Keratinocyte (primary cell): ENCODE data around the gene FUT8.

Experiments
- EZH2 ChIP-seq: IDR thresholded peaks from one replicate; pipeline ENCODE4 v1.6.1; 2012; ENCODE audit warnings: inconsistent platforms, mild to moderate bottlenecking, low read length, moderate library complexity
- TF ChIP-seq, protein P1 (sequence below), 3 experiments: IDR thresholded peaks in 1 of 3; conservative IDR thresholded peaks in 1 of 3; optimal IDR thresholded peaks in 1 of 3; 2 replicates in 2 of 3; 3 replicates in 1 of 3; pipeline versions ENCODE3 to v1.5.1; 2011; ENCODE audit warnings: low read length in 3 of 3, mild to moderate bottlenecking in 3 of 3, moderate library complexity in 2 of 3, control low read depth in 1 of 3, inconsistent platforms in 1 of 3; ENCODE audit not compliant: insufficient read depth in 2 of 3; ENCODE audit errors: extremely low read depth in 1 of 3

DNA sequence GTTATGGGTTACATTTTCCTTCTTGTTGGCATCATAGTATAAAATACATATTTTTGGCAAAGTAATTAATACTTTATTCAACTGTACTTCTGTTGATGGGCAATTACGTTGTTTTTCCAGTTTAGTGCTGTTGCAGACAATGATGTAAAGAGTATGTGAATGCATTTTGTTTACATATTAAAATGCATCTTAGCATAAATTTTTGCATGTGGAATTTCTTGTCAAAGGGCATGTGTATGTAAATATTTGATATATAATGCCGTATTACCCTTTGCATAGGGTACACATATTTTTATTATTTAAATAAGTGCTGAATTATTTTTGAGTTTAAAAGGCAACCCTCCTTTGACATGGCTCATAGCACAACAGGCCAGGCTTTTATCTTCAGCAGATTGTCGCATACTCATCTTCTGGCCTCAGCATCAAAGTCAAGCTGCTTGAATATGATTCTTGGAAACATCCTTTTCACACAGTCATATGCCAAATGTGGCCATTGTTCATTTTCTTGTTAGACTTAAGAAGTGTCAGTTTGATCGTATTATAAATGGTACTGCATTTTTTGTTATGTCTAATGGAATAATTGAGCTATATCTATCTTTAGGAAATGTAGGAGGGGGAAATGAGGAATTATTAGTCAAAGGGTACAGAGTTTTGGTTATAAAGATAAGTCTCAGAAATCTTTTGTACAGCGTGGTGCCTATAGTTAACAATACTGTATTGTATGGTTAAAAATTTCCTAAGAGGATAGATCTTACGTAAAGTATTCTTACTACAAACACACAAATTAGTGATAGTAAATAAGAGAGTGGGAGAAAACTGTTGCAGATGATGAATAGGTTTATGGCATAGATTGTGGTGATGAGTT is 138.5 kb downstream of the FUT8 start:
- TF ChIP-seq EZH2: no peak
- TF ChIP-seq, protein P1, sequence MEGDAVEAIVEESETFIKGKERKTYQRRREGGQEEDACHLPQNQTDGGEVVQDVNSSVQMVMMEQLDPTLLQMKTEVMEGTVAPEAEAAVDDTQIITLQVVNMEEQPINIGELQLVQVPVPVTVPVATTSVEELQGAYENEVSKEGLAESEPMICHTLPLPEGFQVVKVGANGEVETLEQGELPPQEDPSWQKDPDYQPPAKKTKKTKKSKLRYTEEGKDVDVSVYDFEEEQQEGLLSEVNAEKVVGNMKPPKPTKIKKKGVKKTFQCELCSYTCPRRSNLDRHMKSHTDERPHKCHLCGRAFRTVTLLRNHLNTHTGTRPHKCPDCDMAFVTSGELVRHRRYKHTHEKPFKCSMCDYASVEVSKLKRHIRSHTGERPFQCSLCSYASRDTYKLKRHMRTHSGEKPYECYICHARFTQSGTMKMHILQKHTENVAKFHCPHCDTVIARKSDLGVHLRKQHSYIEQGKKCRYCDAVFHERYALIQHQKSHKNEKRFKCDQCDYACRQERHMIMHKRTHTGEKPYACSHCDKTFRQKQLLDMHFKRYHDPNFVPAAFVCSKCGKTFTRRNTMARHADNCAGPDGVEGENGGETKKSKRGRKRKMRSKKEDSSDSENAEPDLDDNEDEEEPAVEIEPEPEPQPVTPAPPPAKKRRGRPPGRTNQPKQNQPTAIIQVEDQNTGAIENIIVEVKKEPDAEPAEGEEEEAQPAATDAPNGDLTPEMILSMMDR (optimal IDR thresholded peaks at IDR 0.05 in 1 of 3, IDR thresholded peaks at IDR 0.05 in 1 of 3, conservative IDR thresholded peaks at IDR 0.05 in 1 of 3; ENCODE audit: extremely low read depth in 1 of 3, insufficient read depth in 2 of 3, low read length in 3 of 3): no peak
